H9 (cell line): ENCODE measurements around the gene MAGED2. TPM values are rescaled to one million over a fixed set of nuclear protein-coding genes. Genes with fewer than 3 reads are reported as not detected.

ENCODE experiments used
- DNase-seq: peaks from one replicate; pipeline ENCODE4 v3.0.0-alpha.2; 2017
- H2AFZ ChIP-seq: one replicate; pipeline ENCODE4 v1.6.1; 2013; ENCODE audit warnings: mild to moderate bottlenecking, low read length, control low read depth, moderate library complexity
- H2AK5ac ChIP-seq: 2 replicates; pipeline ENCODE4 v1.6.1; 2013; ENCODE audit warnings: low read length, control low read depth, mixed read lengths; ENCODE audit not compliant: insufficient read length
- H2BK120ac ChIP-seq: one replicate; pipeline ENCODE4 v1.6.1; 2013; ENCODE audit warnings: low read depth, mild to moderate bottlenecking, low read length, control low read depth, inconsistent platforms; ENCODE audit not compliant: poor library complexity, severe bottlenecking
- H2BK12ac ChIP-seq: 2 replicates; pipeline ENCODE4 v1.6.1; 2013; ENCODE audit warnings: low read length, control low read depth, mixed read lengths, low read depth; ENCODE audit not compliant: insufficient read length
- H2BK15ac ChIP-seq: 2 replicates; pipeline ENCODE4 v1.6.1; 2013; ENCODE audit warnings: low read depth, low read length, control low read depth
- H2BK20ac ChIP-seq: one replicate; pipeline ENCODE4 v1.6.1; 2013; ENCODE audit warnings: low read depth, mild to moderate bottlenecking, low read length, control low read depth, inconsistent platforms; ENCODE audit not compliant: poor library complexity, severe bottlenecking
- H2BK5ac ChIP-seq: 2 replicates; pipeline ENCODE4 v1.6.1; 2013; ENCODE audit warnings: low read length, control low read depth, mixed read lengths; ENCODE audit not compliant: insufficient read length
- H3K14ac ChIP-seq: 2 replicates; pipeline ENCODE4 v1.6.1; 2013; ENCODE audit warnings: low read length, control low read depth; ENCODE audit not compliant: insufficient read depth
- H3K18ac ChIP-seq: 2 replicates; pipeline ENCODE4 v1.6.1; 2013; ENCODE audit warnings: low read depth, mild to moderate bottlenecking, mixed read lengths, low read length, control low read depth; ENCODE audit not compliant: insufficient read length
- H3K23ac ChIP-seq: 2 replicates; pipeline ENCODE4 v1.6.1; 2013; ENCODE audit warnings: low read length, control low read depth, mixed read lengths, low read depth; ENCODE audit not compliant: insufficient read length
- H3K23me2 ChIP-seq: 2 replicates; pipeline ENCODE4 v1.6.1; 2013; ENCODE audit warnings: low read depth, mild to moderate bottlenecking, mixed read lengths, low read length, control low read depth; ENCODE audit not compliant: insufficient read length, poor library complexity, severe bottlenecking
- H3K27ac ChIP-seq: 2 replicates; pipeline ENCODE4 v1.5.1; 2013; ENCODE audit warnings: low read length, control low read depth, mixed read lengths, low read depth; ENCODE audit not compliant: insufficient read length
- H3K27me3 ChIP-seq: 2 replicates; pipeline ENCODE4 v1.6.1; 2013; ENCODE audit warnings: low read length, control low read depth, inconsistent platforms; ENCODE audit not compliant: insufficient read depth
- H3K4ac ChIP-seq: 2 replicates; pipeline ENCODE4 v1.6.1; 2013; ENCODE audit warnings: low read depth, mild to moderate bottlenecking, control low read depth, inconsistent platforms, low read length, moderate library complexity
- H3K4me1 ChIP-seq: 2 replicates; pipeline ENCODE4 v1.6.1; 2013; ENCODE audit warnings: low read length, control low read depth, inconsistent platforms; ENCODE audit not compliant: insufficient read depth
- H3K4me2 ChIP-seq: 2 replicates; pipeline ENCODE4 v1.6.1; 2013; ENCODE audit warnings: low read length, control low read depth, mixed read lengths; ENCODE audit not compliant: insufficient read length, insufficient read depth
- H3K56ac ChIP-seq: 2 replicates; pipeline ENCODE4 v1.6.1; 2013; ENCODE audit warnings: low read depth, mild to moderate bottlenecking, mixed read lengths, low read length, control low read depth; ENCODE audit not compliant: insufficient read length
- H3K79me1 ChIP-seq: 2 replicates; pipeline ENCODE4 v1.6.1; 2013; ENCODE audit warnings: low read depth, mild to moderate bottlenecking, moderate library complexity, low read length, control low read depth, inconsistent platforms; ENCODE audit not compliant: insufficient read depth, poor library complexity, severe bottlenecking
- H3K79me2 ChIP-seq: 2 replicates; pipeline ENCODE4 v1.6.1; 2013; ENCODE audit warnings: low read length, control low read depth, inconsistent platforms; ENCODE audit not compliant: insufficient read depth
- H3K9ac ChIP-seq: 2 replicates; pipeline ENCODE4 v1.6.1; 2013; ENCODE audit warnings: low read length, control low read depth, mixed read lengths; ENCODE audit not compliant: insufficient read length; ENCODE audit errors: extremely low read depth
- H3K9me3 ChIP-seq: one replicate; pipeline ENCODE4 v1.6.1; 2013; ENCODE audit warnings: low read depth, low read length, inconsistent platforms; ENCODE audit not compliant: control insufficient read depth
- H3T11ph ChIP-seq: one replicate; pipeline ENCODE4 v1.6.1; 2013; ENCODE audit warnings: mild to moderate bottlenecking, low read length, control low read depth, inconsistent platforms
- H4K20me1 ChIP-seq: one replicate; pipeline ENCODE4 v1.6.1; 2013; ENCODE audit not compliant: control insufficient read depth, insufficient read length, insufficient read depth
- H4K5ac ChIP-seq: 2 replicates; pipeline ENCODE4 v1.6.1; 2013; ENCODE audit warnings: low read depth, mild to moderate bottlenecking, mixed read lengths, low read length, control low read depth; ENCODE audit not compliant: insufficient read length
- H4K8ac ChIP-seq: replicated peaks from 2 replicates; pipeline ENCODE4 v1.6.1; 2013; ENCODE audit warnings: low read length, control low read depth, mixed read lengths, low read depth; ENCODE audit not compliant: insufficient read length
- H4K91ac ChIP-seq: 2 replicates; pipeline ENCODE4 v1.6.1; 2013; ENCODE audit warnings: low read depth, mild to moderate bottlenecking, moderate library complexity, mixed read lengths, low read length, control low read depth; ENCODE audit not compliant: insufficient read length
- H3K27ac Mint-ChIP-seq, 3 experiments: 2 replicates in 2 of 3; 3 replicates in 1 of 3; pipeline ENCODE4 v1.8.0; 2020 to 2021; ENCODE audit warnings: mixed read lengths in 3 of 3, mild to moderate bottlenecking in 1 of 3, moderate library complexity in 1 of 3
- H3K27me3 Mint-ChIP-seq: 2 replicates; pipeline ENCODE4 v1.8.0; 2021; ENCODE audit warnings: low read depth, mild to moderate bottlenecking, moderate library complexity, mixed read lengths
- H3K36me3 Mint-ChIP-seq, 3 experiments: 2 replicates in 2 of 3; 3 replicates in 1 of 3; pipeline ENCODE4 v1.8.0; 2020 to 2021; ENCODE audit warnings: low read depth in 3 of 3, mixed read lengths in 3 of 3; ENCODE audit not compliant: insufficient read depth in 1 of 3
- H3K4me1 Mint-ChIP-seq, 2 experiments: 2 replicates each; pipeline ENCODE4 v1.8.0; 2020; ENCODE audit warnings: mixed read lengths in 2 of 2
- H3K4me3 Mint-ChIP-seq, 2 experiments: 2 replicates in 1 of 2; 3 replicates in 1 of 2; pipeline ENCODE4 v1.8.0; 2020 to 2021; ENCODE audit warnings: mild to moderate bottlenecking in 2 of 2, mixed read lengths in 2 of 2, moderate library complexity in 1 of 2
- H3K9me3 Mint-ChIP-seq, 2 experiments: 2 replicates in 1 of 2; 3 replicates in 1 of 2; pipeline ENCODE4 v1.8.0; 2020; ENCODE audit warnings: mild to moderate bottlenecking in 2 of 2, mixed read lengths in 2 of 2, moderate library complexity in 1 of 2
- CTCF ChIP-seq: fragments of 200-600 bp; sonication (generic); conservative IDR thresholded peaks from 3 replicates; pipeline ENCODE4 v1.8.0; 2021; ENCODE audit warnings: antibody characterized with exemption, mild to moderate bottlenecking
- WGBS: extraction: QIAGEN DNeasy Blood & Tissue Kit; methylation state at CpG from one replicate; pipeline ENCODE4 v1.1.7; 2013; ENCODE audit warnings: missing lambda C conversion rate, low lambda C conversion rate, mixed read lengths; ENCODE audit not compliant: insufficient read length; ENCODE audit errors: extremely low coverage; 5-methylcytosine and 5-hydroxymethylcytosine counted together
- total RNA-seq: library from RNA; stranded (reverse); gene quantifications from 2 replicates; pipeline ENCODE4 v1.2.1, GENCODE V29; 2021

The MAGED2 gene
- total RNA-seq, 1 experiment from 2014 or later = 146 TPM

GRCh38 chrX:54819201-54819600 lies 11.7 kb downstream of the MAGED2 start:
- H3K23ac ChIP-seq = no peak overlapping the region
- DNase-seq = no peak
- no peak overlapping the region for H3K27ac ChIP-seq
- no peak overlapping the region for H3K14ac ChIP-seq
- H4K91ac ChIP-seq = no peak overlapping the region
- peaks cover 20 to 28% (median 22%) of the 10 kb centered on the region in 3 experiments for H3K36me3 Mint-ChIP-seq
- H2AFZ ChIP-seq = no peak overlapping the region
- no peak overlapping the region for H3K18ac ChIP-seq
- no peak overlapping the region for H3T11ph ChIP-seq
- H4K20me1 ChIP-seq = no peaks in the 10 kb centered on the region
- no peaks in the 10 kb centered on the region for H3K23me2 ChIP-seq
- H3K27me3 Mint-ChIP-seq = no peaks in the 10 kb centered on the region; the same call in none of the 2 replicates
- H2BK5ac ChIP-seq = no peak overlapping the region
- no peaks in the 10 kb centered on the region for H3K27me3 ChIP-seq
- no peak overlapping the region for H3K4me2 ChIP-seq
- no peak overlapping the region for H2AK5ac ChIP-seq
- H3K4me3 Mint-ChIP-seq = no peak overlapping the region
- no peaks in the 10 kb centered on the region for H3K79me1 ChIP-seq
- no peak overlapping the region for H3K4ac ChIP-seq
- H3K4me1 Mint-ChIP-seq = peaks cover 0 to 5% of the 10 kb centered on the region in 2 experiments; a peak in 1 of 4 replicates
- H2BK120ac ChIP-seq = no peak overlapping the region
- WGBS = no CpG with 5 or more reads among the region's 8 CpGs
- H3K4me1 ChIP-seq = no peaks in the 10 kb centered on the region
- H3K9me3 Mint-ChIP-seq = peaks cover 58 to 69% of the 10 kb centered on the region in 2 experiments
- H3K27ac Mint-ChIP-seq = no peak overlapping the region
- no peak overlapping the region for H3K56ac ChIP-seq
- H3K79me2 ChIP-seq = no peaks in the 10 kb centered on the region
- no peak overlapping the region for H4K5ac ChIP-seq
- H3K9ac ChIP-seq = no peak overlapping the region
- H2BK20ac ChIP-seq = no peak overlapping the region
- no peak overlapping the region for H4K8ac ChIP-seq
- no peak overlapping the region for H2BK15ac ChIP-seq
- H2BK12ac ChIP-seq = no peak overlapping the region
- no peak for TF ChIP-seq CTCF
- peaks cover 26% of the 10 kb centered on the region for H3K9me3 ChIP-seq
